GM21737 (cell line): ENCODE data around the gene TFEB.
A peak's percentile ranks its signal among the peaks of the same experiment; 100 is the strongest.

Experiments
- ATAC-seq: cut with Tn5 transposase; IDR thresholded peaks from one replicate; pipeline ENCODE4 v1.9.1; 2021; ENCODE audit warnings: mild to moderate bottlenecking, moderate library complexity; ENCODE audit not compliant: unreplicated experiment

The TFEB gene

DNA sequence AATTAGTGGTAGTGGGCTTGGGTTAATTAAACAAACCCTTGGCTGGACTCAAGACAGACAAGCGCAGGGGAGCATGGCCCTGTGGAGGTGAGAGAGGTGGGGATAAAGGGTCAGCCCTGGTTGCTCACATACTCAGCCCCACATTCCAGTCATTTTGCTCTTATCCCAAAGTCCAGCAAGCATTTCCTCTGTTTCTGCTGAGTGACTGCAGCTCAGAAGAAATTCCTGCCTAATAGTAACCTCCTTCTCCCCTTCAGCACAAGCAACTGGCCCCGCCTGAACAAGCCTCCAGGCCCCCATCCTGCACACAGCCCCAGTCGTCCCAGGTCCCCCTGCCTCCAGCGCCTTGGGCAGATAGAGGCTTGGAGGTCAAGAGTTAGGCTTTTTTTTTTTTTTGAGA, 3.6 kb upstream of the TFEB start:
- no peak for ATAC-seq

GRCh38 chr6:41737591-41738130, 2.3 kb upstream of the TFEB start:
- no peak for ATAC-seq

GRCh38 chr6:41736800-41737555, 1.6 kb upstream of the TFEB start:
- ATAC-seq = no peak

DNA sequence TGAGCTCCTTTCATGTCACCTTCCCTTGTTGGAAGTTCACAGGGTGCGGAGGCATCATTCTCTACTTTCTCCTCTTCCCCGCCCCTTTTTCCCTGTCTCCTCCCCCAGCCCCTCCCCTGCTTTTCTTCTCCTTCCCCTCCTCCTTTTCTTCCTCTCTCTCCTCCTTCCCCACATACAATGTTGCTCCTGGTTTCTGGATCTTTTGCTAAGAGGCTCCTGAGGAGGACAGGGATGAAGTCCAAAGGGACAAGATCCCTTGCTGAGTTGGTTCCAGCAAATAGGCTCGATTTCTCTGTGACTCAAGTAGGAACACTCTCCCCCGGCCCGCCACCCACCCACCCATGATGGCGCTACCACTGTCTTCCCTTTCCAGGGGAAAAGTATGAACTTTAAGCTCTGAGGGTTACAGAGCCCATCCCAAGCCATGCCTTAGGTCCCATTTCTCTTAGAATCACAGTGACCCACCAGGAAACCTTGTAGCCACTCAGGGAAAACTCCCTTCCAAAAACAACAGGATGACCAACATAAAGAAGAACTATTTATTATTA, 852 bp upstream of the TFEB start:
- ATAC-seq = no peak

GRCh38 chr6:41734666-41735426, 562 bp downstream of the TFEB start:
- ATAC-seq = peak; percentile 18

GRCh38 chr6:41733707-41734665, 1.4 kb downstream of the TFEB start:
- peak; percentile 44 for ATAC-seq

DNA sequence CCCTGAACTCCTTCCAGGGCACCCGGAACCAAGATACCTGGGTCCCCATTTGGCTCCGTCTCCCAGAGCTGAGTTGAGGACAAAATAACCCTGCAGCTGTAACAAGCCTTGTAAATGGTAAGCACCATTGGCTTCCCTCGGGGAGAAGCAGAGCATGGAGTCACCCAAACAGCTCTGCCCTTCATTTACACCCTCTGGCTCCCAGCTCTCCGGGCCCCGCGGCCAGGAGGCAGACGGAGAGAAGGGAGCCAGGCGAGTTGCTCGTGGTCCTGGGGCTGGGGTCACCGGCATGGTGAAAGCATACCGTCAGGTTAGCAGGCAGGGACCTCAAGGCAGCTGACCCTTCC, 2.1 kb downstream of the TFEB start:
- no peak for ATAC-seq

- peak; percentile 27 for ATAC-seq
Measured at GRCh38 chr6:41732591-41733359, 2.6 kb downstream of the TFEB start.

DNA sequence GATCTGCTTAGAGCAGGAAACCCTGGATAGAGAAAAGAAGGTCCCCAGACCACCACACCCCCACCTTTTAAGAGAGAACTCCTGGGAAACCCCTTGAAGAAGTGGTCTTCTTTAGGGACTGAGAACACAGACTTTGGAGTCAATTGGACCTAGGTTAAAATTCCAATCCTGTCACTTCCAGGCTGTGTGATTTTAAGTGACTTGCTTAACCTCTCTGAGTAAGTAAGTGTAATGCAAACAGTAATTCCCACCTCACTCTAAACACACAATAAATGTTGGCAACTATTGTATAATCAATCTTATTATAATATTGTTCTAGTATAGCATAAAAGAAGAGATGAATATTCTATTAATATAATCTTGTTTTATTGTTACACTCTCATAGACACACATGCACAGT, 3.3 kb downstream of the TFEB start:
- no peak for ATAC-seq

DNA sequence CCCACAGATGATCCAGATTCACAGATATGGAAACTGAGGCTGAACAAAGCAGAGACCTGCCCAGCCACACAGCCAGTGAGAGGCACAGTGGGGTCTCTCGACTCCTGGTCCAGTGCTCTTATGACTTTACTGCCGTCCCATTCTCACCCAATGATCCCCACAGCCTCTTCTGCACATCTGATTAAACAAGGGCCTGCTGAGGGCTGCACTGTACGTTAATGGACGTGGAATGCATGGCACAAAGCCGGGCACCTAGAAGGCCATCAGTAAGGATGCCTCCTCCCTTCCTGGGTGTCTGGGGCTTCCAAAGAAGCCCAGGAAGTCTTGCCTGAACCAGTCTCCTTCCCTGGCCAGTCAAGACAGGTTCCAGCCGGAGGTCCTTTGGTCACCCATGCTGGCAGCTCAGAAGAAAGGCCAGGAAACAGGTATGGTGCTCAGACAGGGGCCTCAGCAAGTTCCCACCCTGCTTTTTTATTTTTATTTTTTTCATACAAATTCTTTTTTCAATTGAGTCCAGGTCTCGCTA, 3.8 kb downstream of the TFEB start:
- ATAC-seq = no peak

GRCh38 chr6:41730531-41731436, 4.6 kb downstream of the TFEB start:
- ATAC-seq = no peak

DNA sequence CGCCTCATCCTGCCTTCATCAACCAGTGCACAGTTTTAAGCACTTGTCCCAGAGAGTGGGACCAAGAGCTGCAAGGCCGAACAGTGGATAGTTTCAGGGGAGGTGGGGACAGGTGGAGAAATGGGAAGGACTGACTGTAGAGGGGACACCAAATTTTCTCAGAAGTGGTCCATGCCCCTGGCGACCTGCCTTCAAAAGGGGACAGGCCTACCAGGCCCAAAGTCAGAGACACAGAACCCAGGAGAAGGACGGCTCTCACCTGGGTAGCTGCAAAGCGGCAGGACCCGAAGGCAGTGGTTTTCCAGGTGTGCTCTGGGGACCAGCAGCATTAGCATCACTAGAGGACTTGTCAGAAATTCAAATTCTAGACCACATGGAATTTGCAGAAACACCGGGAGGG, 5.8 kb downstream of the TFEB start:
- ATAC-seq = no peak

DNA sequence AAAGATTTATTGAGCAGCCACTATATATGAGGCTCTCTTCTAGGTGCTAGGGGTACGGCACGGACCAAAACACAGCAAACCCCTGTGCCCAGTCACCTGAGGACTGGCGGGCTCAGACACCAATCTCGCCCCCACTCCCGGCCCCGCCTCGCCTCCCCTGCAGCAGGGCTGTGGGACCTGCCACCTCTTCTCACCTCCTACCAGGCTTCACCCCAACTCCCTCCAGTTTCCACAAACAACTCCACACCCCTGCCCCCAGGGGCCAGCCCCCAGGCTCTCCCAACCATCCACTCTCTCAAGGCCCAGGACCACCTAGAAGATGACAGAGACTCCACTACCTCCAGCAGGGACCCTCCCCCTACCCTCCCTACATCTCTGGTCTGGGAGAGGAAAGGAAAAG, 6.5 kb downstream of the TFEB start:
- no peak for ATAC-seq

- no peak for ATAC-seq
Measured at GRCh38 chr6:41728073-41728936, 7.1 kb downstream of the TFEB start.

- no peak for ATAC-seq
Measured at GRCh38 chr6:41727705-41728072, 7.7 kb downstream of the TFEB start.

DNA sequence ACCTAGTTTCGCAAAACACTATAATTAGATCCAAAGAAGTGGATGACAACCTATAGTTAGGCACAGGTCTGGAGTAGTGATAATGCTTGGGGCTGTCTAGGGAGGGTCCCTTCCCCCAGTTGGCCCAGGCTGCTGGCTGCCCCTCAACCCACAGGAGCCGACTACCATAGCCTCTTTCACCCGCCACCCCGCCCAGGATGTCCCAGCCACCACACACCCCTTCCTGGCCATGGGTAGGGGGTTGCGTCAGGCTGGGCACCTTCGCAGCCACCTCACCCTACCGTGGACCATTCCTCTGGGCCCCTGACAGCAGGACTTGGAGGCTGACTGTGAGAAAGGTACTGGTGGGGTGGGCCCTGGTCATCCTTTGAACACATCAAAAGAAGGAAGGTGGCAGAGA, 8.5 kb downstream of the TFEB start:
- ATAC-seq = no peak

DNA sequence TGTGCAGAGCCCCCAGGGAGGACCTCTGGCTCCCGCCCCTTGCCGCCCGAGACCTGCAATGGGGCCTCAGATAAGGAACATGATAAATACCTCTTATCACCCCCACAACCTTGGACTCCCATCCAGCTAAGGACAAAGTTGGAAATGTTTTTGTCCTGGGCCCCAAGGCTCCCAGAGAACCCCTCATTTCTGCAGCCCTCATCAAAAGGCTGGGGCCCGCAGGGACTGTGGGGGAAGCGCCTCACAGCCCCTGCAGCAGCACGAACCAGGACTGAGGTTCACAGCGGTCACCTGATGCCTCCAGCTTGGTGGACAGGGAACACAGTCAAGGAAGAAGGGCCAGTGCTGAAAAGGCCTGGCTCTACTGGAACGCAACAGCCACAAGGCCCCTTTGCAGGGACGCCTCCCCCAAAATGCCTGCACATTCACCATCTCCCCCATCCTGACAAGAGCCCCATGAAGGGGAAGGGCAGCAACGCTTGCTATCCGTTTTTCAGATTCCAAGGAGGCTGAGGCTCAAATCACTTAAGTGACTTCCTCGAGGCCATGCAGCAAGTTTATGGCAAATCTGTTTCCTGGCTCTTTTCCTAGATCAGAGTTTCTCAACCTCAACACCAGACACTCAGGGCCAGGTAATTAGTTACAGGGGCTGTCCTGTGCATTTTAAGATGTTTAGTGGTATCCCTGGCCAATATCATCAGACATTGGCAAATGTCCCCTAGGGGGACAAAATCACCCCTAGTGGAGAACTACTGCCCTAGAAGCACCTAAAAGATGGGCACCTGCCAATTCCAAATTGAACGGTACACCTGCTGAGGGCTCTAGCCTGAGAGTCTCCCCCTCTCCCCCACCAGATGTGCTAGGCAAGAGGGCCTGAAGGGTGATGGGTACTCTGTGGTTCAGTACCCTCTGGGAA, 10.6 kb downstream of the TFEB start:
- no peak for ATAC-seq
